Measurements from ENCODE around the gene DCLK3.

Gene DCLK3

DNA sequence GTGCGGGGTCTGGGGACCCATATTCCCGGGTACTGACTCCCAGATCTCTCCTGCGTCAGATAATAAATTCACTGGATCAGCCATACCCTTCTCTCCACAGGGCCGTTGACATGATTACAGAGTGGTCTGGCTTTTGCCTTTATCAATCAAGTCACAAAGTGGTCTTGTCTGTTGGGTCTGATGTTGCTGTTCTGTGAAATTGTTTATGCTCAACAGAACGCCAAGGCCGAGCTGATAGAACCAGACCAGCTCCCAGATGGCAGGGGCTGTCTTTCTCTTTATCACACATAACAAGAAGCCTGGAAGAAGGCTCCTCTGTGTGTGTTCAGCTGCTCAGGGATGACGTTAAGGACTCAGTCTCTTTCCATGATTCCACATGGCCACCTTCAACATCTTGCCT lies 751 bp upstream of the DCLK3 start:
- DNase-seq: no peak

DNA sequence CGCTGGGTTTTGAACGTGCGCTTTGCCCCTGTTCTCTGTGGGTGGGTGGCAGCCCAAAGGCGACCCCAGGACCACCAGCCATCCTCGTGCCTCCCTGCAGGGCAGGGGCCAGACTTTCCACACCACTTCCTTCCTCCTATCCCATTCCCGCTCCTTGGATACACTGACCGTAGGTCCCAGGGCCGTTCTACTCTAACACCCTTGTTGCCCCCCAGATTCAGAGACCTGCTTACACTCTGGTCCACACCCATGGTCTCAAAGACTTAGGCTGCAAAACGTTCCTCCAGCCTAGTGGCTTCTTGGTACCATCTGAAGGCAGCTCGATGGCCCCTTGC lies 318 bp upstream of the DCLK3 start:
- no peak for DNase-seq

DNA sequence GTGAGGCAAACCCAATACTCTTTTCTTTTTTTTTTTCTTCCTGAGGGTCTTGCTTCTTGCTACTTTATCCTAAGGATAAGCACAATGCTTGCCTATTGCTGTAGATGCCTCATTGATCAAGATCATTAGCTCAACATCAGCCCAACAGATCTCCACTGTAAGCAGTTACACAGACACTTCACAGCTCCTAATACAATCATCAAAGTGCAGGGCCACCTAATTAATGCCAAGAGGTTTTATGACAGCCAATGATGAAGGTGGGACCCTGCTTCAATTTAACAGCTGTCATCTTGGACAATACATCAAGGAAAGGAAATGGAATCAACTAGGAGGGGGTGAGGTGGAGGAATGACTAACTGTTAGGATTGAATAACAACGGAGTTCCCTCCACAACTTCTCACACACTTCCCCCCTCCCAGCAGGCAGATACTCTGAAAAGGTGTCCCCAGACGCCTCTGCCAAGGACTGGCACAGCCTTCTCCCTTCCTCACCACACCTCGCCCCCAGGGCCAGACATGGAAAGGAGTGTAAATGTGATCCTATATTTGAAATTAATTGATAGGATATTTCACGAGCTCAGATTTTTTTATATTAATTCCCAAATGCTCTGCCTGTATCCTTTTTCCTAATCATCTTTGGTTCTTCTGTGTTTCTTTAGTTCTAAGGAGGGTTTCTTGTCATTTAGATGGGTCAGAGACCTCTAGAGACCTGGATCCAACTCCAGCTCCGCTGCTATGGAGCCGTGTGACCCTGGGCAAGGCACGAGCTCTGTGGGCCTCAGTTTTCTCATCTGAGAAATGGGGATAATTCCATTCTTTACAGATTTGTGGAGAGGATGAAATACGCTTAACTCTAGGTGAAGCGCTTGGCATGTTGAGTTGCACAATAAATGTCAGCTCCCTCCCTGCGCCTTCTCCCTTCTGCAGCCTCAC lies 1.2 kb downstream of the DCLK3 start:
- no peak for DNase-seq

GRCh38 chr3:36761779-36762178 lies 2.6 kb downstream of the DCLK3 start:
- no peak for DNase-seq

DNA sequence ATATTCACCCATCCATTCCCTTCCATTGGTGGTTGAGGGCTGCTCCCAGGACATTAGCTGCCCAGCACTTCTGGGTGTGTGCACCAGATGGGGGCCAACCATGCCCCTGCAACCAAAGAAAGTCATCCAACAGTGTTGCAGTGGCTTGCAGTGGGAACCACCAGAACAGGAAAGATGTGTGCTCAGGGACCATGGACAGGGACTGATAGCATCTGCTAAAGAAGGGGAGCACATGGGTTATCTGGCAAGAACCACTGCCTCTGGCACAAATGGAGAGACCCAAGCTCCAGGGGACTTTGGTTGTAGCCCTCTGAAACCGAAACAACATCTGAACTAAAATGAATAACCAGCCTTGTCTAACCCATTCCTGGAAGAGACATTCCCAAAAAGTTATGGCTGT lies 8.1 kb downstream of the DCLK3 start:
- no peak for DNase-seq

GRCh38 chr3:36751326-36751725 lies 13.0 kb downstream of the DCLK3 start:
- no peak for DNase-seq

DNA sequence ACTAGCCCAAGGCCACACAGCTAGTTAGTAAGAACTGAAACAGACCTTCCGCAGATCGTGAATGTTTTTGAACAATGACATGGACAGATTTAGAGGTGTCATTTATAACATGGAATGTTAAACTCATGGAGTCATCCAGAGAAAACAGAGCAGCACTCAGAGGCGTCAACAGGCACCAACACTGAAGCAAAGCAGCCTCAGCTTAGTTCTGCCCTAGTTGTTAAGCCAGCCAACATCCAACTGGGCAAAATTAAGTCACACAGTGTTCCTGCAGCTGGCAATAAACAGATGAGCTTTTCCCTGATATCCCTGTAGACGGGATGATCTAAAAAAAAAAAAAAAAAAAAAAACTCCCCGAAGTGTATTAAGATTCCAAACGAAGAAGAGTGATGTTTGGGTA lies 13.6 kb downstream of the DCLK3 start:
- no peak for DNase-seq

GRCh38 chr3:36744763-36745162 lies 19.6 kb downstream of the DCLK3 start:
- DNase-seq: no peak

- no peak for DNase-seq
These were observed 20.5 kb downstream of the DCLK3 start for GRCh38 chr3:36743826-36744225.

- DNase-seq: no peak
These were observed 23.1 kb downstream of the DCLK3 start for GRCh38 chr3:36741285-36741684.

DNA sequence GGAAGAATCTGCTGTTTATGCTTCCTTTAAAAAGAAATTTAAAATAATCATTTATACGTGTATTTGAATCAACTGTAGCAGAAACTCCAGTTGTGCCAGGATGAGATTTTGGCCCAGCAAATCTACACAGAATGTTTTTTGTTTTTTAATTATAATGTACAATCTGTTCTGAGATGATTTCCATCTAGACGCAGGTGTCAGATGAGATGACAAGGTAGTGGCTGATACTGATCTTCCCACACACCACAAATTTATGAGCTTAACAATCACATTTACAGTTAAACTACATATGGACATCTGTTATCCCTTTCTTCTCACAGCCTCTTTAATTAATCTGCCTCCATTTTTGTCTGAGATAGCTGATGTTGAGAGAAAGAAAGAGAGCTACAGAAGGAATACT lies 23.6 kb downstream of the DCLK3 start:
- no peak for DNase-seq

DNA sequence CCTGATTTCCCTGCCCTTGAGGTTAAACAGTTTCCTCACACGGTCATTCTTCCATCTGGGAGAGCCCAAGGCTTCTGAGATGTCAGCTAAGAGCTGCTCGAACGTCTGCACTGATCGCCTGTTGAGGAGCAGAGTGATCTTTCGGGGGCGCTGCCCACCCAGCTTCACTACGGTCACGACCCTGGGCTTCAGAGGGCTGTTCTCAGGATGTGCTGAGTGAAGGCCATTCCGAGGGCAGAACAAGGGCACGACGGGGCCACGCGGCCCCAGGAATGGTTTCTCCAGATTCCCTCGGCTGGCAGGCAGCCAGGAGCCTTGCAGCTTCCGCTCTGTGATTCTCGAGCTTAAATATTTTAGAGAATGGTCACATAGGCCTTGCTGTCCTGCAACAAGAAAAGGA lies 25.7 kb downstream of the DCLK3 start:
- no peak for DNase-seq

- DNase-seq: no peak
These were observed 28.1 kb downstream of the DCLK3 start for GRCh38 chr3:36736301-36736700.

GRCh38 chr3:36734742-36735141 lies 29.6 kb downstream of the DCLK3 start:
- DNase-seq: no peak

DNA sequence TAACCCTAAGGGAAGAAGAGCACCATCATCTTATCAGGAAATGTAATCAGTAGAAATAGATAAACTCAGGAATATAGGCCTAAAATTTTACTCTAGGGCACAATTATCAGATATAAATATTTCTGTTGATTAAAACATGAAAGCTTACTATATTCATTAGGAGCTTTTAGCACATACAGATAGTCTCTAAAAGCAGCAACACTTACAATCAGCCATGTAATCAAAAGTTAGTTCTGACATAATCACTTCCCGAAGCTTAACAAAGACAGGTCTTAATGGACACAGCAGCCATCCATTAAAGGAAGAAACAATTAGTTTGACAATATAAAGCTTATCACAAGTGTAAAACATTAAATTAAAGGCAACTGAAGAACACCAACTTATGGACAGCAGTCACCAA lies 30.6 kb downstream of the DCLK3 start:
- no peak for DNase-seq

DNA sequence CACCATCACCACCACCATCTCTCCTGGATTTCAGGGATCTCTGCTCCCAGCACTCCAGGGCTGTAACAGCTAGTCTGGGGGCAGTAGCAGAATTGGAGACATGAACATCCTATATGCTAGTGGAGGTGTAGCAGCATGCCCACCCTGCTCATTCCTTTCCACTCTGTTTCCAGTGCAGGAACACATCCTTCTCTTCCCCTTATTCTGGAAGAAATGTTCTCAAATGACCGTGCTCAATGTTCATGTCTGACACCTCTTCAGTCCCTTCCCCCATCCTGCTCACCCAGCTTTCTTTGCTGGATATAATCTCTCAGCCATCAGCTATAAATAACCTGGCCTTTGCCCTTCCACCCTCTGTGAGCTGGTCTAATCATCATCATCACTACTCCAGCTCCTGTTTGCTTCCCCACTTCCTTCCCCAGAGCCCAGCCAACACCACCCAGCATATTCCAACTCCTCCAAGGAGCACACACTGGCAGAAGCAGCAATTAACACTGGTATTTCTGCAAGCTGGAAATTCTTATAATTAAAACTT lies 31.1 kb downstream of the DCLK3 start:
- no peak for DNase-seq

DNA sequence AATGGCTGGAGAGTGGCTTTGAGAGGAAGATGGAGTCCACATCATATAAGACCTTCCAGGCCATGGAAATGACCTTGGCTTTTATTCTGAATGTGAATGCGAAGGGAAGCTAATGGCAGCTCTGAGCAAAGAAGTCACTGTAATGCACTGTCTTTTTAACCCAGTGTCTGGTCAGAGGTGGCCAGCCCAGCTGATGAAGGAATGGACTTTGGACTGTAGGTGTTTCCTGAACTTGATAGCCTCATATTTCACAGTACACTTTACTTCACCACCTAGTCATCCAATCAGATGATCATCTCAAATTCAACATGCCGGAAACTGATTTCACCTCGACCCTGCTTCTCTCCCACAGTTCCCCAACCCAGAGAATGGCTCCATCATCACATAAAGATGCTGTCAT lies 33.4 kb downstream of the DCLK3 start:
- no peak for DNase-seq

GRCh38 chr3:36729204-36730056 lies 34.9 kb downstream of the DCLK3 start:
- no peak for DNase-seq

GRCh38 chr3:36714343-36715086 lies 49.8 kb downstream of the DCLK3 start:
- DNase-seq: no peak

DNA sequence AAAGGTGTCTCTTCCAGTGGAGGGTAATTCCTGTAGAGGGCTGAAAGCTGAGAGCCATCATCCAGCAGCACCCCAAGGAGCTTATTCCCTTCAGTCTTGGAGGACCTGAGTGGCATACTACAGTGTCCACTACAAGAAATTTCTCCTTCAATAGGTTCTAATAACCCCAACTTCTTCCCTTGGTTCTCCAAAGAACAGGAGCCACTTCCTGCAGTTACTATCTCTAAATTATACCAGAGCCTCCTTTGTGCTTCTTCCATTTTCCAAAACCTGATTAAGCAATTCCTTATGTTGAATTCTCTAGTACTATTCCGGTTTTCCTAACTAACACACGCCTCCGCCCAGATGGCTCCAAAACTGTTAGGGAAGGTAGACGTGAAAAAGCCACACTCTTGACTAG lies 50.4 kb downstream of the DCLK3 start:
- no peak for DNase-seq

DNA sequence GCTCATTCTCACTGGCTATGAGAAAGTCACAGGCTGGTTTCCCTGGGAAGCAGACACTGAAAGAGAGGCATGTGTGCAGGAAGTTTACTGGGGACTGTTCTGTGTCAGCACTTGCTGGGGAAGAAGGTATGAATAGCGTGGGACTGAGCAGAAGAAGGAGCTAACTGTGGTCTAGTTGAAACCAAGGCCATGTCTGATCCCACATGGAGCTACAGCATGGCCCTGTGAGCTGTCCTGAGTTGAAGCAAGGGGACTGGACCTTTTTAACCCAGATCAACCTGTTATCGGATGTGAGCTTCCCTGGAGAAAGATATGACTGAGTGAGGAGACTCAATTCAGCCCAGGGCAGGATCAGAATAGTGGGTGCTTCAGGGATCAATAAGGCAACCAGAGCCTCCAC lies 53.7 kb downstream of the DCLK3 start:
- no peak for DNase-seq

DNA sequence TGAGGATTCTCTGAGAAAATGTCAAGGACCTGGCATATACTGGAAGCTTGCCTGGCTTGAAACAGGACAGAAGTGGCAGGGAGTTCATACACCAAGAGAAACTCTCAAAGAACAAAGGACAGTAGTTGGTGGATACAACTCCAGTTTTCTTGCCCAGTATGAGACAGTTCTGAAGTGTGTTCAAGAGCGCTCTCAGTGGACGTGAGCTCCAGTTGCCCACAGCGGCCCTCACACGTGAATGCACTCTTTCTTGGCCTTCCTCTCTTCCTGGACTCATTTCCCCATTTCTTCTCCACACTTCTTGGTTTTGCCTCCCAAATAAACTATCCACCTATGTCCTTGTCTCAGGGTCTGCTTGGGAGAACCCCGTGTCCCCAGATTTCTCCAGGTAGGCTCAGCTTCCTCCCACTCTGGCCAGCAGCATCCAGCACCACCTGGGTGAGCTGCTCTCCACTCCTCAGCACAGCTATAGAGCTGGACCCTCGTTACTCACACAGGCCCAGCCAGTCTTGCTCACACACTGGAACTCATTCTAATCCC lies 54.5 kb downstream of the DCLK3 start:
- no peak for DNase-seq

DNA sequence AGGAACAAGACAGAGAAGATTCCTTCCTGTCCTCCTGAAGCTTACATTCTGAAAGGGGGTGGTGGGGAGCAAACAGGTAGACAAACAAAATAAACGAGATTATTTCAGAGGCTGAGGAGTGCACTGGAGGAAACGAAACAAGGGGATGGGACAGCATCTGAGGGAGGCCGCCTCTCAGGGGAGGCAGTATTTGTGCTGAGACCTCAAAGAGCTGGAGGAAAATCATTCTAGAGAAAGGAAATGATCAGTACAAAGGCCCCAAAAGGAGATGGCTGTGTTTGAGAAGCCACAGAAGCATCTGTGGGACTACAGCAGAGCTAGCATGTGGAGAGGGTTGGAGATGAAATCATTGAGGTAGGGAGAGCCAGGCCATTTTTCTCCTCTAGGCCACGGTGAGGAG lies 55.1 kb downstream of the DCLK3 start:
- no peak for DNase-seq

All from NCI-H187 (cell line).